Dendritic cell treated with granulocyte-macrophage colony-stimulating factor and Interleukin-4, amounts not matched to agents 40 ng/mL and 50 ng/mL, for 4 days (primary cell): Measurements from ENCODE around the gene NPHP4.
"Not testable (repeated sequence)": the region's sequence is repeated elsewhere in the genome, so short reads cannot be mapped to it uniquely, and the experiment has no call there.

Experiments
- H3K27ac Mint-ChIP-seq: one replicate; pipeline ENCODE4 v1.8.0; 2022; ENCODE audit warnings: mild to moderate bottlenecking, mixed read lengths
- H3K27me3 Mint-ChIP-seq: one replicate; pipeline ENCODE4 v1.8.0; 2022; ENCODE audit warnings: mild to moderate bottlenecking, mixed read lengths
- H3K36me3 Mint-ChIP-seq: one replicate; pipeline ENCODE4 v1.8.0; 2022; ENCODE audit warnings: low read depth, mixed read lengths
- H3K4me1 Mint-ChIP-seq: one replicate; pipeline ENCODE4 v1.8.0; 2022; ENCODE audit warnings: low read depth, mixed read lengths
- H3K4me3 Mint-ChIP-seq: one replicate; pipeline ENCODE4 v1.8.0; 2022; ENCODE audit warnings: mild to moderate bottlenecking, moderate library complexity, mixed read lengths
- H3K9me3 Mint-ChIP-seq: one replicate; pipeline ENCODE4 v1.8.0; 2022; ENCODE audit warnings: mixed read lengths
- intact Hi-C: fragments of 100-400 bp; cut with micrococcal nuclease; formaldehyde crosslinking; loops from one replicate; pipeline ENCODE4 v1.15.0; 2022

NPHP4 gene

GRCh38 chr1:5907386-5907785 is 84.8 kb downstream of the NPHP4 start:
- Mint-ChIP-seq H3K27me3 (no peaks in the 10 kb centered on the region), H3K36me3 (peaks cover 36% of the 10 kb centered on the region), H3K4me1 (no peaks in the 10 kb centered on the region), H3K9me3 (no peaks in the 10 kb centered on the region), H3K4me3 (no peak overlapping the region), H3K27ac (no peak overlapping the region)
- intact Hi-C loops = no loop called here

DNA sequence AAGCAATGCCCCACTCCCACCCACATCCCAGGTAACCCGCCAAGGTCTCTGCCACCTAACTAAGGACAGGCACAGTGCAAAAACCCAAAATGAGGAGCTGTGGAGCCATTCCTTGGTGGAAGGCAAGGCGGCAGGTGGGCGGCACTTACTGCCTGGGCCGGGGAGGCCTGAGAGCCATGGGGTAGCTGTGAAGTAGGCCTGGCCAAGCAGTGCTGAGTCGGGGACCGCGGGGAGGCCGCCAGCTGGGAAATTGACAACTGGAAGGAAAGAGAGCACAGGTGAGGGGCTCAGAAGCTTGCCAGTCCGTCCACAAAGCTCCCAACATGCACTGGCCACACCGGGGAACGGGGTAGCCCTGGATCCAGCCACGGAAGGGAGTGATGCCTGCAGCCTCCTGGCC is 85.3 kb downstream of the NPHP4 start:
- Mint-ChIP-seq H3K27me3 (no peaks in the 10 kb centered on the region), H3K9me3 (no peaks in the 10 kb centered on the region), H3K4me1 (no peaks in the 10 kb centered on the region), H3K36me3 (peaks cover 34% of the 10 kb centered on the region), H3K27ac (no peak overlapping the region), H3K4me3 (no peak overlapping the region)
- intact Hi-C loops = no loop called here

- intact Hi-C loops = no loop called here
- no peaks in the 10 kb centered on the region for H3K27me3 Mint-ChIP-seq
- H3K4me3 Mint-ChIP-seq = no peak overlapping the region
- H3K4me1 Mint-ChIP-seq = no peaks in the 10 kb centered on the region
- H3K36me3 Mint-ChIP-seq = peaks cover 35% of the 10 kb centered on the region
- H3K27ac Mint-ChIP-seq = no peak overlapping the region
- no peaks in the 10 kb centered on the region for H3K9me3 Mint-ChIP-seq
Observed at GRCh38 chr1:5906116-5906515, 86.1 kb downstream of the NPHP4 start.

- Mint-ChIP-seq H3K9me3 (no peaks in the 10 kb centered on the region), H3K4me1 (no peaks in the 10 kb centered on the region), H3K36me3 (peaks cover 35% of the 10 kb centered on the region), H3K4me3 (no peak overlapping the region), H3K27ac (no peak overlapping the region), H3K27me3 (no peaks in the 10 kb centered on the region)
- intact Hi-C loops = no loop called here
Observed at GRCh38 chr1:5905436-5905835, 86.8 kb downstream of the NPHP4 start.

DNA sequence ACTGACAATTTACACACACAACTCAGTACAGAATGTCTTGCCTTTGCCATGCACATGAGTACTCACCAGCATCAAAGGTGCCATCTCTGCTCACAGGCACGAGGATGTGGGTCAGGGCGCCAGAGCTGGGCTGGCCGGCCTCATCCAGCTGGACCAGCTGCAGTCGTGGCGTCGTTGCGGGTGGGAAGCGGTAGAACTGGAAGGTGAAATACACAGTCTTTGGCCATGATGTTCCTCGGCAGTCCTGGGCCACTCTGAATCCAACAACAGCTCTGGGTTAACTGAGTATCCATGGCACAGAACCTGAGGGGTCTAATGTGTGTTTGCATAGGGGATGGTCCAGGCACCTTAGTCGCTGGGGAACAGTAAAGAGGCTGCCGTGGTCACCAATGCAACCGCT is 87.7 kb downstream of the NPHP4 start:
- no peak overlapping the region for H3K27ac Mint-ChIP-seq

GRCh38 chr1:5903680-5904079 is 88.5 kb downstream of the NPHP4 start:
- no peaks in the 10 kb centered on the region for H3K9me3 Mint-ChIP-seq
- peaks cover 44% of the 10 kb centered on the region for H3K36me3 Mint-ChIP-seq
- H3K27ac Mint-ChIP-seq = no peak overlapping the region
- no peak overlapping the region for H3K4me3 Mint-ChIP-seq
- H3K27me3 Mint-ChIP-seq = no peaks in the 10 kb centered on the region
- no peaks in the 10 kb centered on the region for H3K4me1 Mint-ChIP-seq
- intact Hi-C loops = no loop called here

More for the DNA sequence above, 87.7 kb downstream of the NPHP4 start:
- intact Hi-C loops = no loop called here
- Mint-ChIP-seq H3K36me3 (peaks cover 35% of the 10 kb centered on the region), H3K27me3 (no peaks in the 10 kb centered on the region), H3K4me3 (no peak overlapping the region), H3K9me3 (no peaks in the 10 kb centered on the region), H3K4me1 (no peaks in the 10 kb centered on the region)

GRCh38 chr1:5903031-5903430 is 89.2 kb downstream of the NPHP4 start:
- Mint-ChIP-seq H3K36me3 (peaks cover 47% of the 10 kb centered on the region), H3K4me3 (no peak overlapping the region), H3K27me3 (no peaks in the 10 kb centered on the region), H3K4me1 (no peaks in the 10 kb centered on the region), H3K9me3 (no peaks in the 10 kb centered on the region), H3K27ac (no peak overlapping the region)
- intact Hi-C loops = no loop called here

GRCh38 chr1:5901841-5902240 is 90.4 kb downstream of the NPHP4 start:
- H3K36me3 Mint-ChIP-seq = peaks cover 56% of the 10 kb centered on the region
- H3K9me3 Mint-ChIP-seq = no peaks in the 10 kb centered on the region
- no peak overlapping the region for H3K4me3 Mint-ChIP-seq
- intact Hi-C loops = no loop called here
- H3K27ac Mint-ChIP-seq = no peak overlapping the region
- H3K4me1 Mint-ChIP-seq = no peaks in the 10 kb centered on the region
- H3K27me3 Mint-ChIP-seq = no peaks in the 10 kb centered on the region

DNA sequence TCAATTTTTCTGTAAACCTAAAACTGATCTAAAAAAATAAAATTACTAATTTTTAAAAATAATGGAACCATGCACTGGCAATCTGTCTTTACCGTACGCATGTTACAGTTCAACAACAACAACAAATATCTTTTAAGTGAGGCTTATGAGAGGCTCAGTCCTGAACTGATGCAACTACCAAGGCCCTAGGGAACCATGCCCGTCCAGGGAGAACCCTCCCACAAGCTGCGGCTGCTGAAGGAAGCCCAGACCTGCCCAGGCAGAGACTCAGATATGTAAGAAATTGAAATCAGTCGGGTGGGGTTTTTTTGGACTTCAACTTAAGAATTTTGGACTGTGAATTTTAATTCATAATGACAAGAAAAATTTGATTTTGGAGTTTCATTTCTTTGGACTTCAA is 91.1 kb downstream of the NPHP4 start:
- Mint-ChIP-seq H3K9me3 (no peaks in the 10 kb centered on the region), H3K4me1 (no peaks in the 10 kb centered on the region), H3K36me3 (peaks cover 57% of the 10 kb centered on the region), H3K4me3 (no peak overlapping the region), H3K27me3 (no peaks in the 10 kb centered on the region), H3K27ac (no peak overlapping the region)
- intact Hi-C loops = no loop called here

DNA sequence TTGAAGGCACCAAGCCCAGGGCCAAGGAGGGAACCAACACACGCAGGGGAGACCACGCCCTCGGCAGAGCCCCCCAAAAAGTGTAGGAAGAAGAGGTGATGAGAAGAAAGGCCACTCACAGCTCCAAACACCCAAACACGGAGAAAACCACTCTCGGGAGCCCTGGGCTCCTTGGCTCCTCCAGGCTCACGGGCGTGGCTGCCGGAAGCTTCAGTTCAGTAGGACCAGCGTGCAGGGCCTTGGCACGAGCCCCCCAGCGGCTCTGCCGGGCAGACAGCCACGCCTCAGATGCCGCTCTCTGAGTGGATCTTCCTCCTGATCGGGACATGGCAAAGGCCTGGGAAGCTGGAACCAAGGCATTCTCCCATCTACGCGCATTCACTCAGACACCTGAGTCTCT is 94.0 kb downstream of the NPHP4 start:
- intact Hi-C loops = no loop called here
- no peak overlapping the region for H3K27ac Mint-ChIP-seq
- no peaks in the 10 kb centered on the region for H3K27me3 Mint-ChIP-seq
- H3K4me3 Mint-ChIP-seq = no peak overlapping the region
- peaks cover 42% of the 10 kb centered on the region for H3K36me3 Mint-ChIP-seq
- no peaks in the 10 kb centered on the region for H3K9me3 Mint-ChIP-seq
- H3K4me1 Mint-ChIP-seq = no peaks in the 10 kb centered on the region

DNA sequence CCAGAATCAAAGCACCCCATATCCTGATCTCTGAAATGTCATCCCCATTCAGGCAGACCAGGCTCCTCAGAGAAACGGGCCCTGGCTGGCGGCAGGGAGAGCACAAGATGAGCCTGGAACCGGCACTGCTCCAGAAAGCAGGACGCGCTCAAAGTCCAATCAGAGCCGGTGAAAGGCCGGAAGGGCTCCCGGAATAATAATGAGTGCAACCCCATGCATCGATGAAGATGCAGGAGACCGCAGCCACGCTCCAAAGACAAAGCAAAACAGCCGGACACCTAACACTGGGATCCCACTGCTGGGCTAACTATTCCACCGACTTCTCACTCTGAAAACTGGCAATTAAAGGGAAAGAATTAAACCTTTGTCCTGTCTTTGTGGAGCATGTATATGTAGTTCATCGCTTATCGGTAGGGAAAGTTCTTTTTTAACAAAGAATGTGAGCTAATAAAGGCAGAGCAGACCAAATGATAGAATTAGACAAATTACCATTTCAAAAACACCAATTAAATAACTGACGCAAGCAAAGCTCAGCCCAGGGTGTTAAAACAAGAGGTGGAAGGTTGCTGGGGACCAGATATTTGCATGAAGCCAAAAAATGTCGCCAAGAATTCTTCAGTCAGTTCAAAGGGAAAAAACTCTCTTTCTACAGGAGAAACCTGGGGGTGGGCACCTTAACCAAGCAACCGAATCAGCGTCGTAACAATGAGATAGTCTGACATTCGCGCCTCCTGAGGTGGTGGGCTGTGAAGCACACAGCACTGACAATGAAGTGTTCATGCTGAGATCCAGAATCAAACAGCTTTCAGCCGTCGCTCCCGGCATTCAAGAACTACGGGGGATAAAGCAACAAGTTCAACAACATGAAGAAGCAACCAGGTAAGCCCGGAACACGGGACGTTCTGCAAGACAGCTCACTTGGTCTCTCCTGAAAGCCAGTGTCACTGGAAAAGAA is 95.2 kb downstream of the NPHP4 start:
- H3K27me3 Mint-ChIP-seq = no peaks in the 10 kb centered on the region
- H3K36me3 Mint-ChIP-seq = peaks cover 46% of the 10 kb centered on the region
- H3K4me3 Mint-ChIP-seq = no peak overlapping the region
- H3K4me1 Mint-ChIP-seq = no peaks in the 10 kb centered on the region
- H3K9me3 Mint-ChIP-seq = no peaks in the 10 kb centered on the region
- H3K27ac Mint-ChIP-seq = no peak overlapping the region
- intact Hi-C loops = no loop called here

DNA sequence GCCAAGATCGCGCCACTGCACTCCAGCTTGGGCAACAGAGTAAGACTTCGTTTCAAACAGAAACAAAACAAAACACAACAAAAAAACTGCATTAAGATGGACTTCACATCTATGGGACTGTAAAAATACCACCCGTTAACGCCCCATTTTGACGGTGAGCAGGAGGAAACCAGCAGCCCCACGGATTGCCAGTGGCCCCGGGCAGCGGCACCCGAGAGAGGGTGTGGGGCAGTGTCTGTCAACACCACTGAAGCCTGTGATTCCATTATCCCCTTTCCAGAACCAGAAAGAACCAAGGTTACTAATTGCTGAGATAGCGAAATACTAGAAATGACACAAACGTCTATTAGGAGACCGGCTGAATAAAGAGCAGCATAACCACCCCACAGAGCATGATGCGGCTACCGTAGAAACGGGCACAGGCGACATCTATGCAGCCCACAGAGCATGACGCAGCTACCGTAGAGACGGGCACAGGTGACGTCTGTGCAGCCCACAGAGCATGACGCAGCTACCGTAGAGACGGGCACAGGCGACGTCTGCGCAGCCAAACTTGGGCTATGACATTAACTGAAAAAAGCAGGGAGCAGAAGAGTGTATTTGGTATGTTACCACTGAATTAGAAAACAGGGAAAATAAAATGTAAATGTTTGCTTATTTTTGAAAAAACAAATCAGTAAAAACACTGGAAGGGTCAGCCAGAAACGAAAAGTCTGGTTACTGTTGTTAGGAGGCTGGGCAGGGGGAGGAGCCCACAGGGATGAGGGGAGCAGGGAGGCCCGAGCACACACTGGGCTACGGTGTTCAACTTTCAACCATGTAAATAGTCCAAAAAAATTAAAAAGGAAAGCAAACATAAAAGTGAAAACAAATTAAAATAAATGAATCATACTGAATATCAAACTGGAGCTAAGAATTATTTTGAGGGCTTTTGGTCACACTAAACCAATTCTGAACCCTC is 96.5 kb downstream of the NPHP4 start:
- peaks cover 41% of the 10 kb centered on the region for H3K36me3 Mint-ChIP-seq
- H3K27me3 Mint-ChIP-seq = no peaks in the 10 kb centered on the region
- intact Hi-C loops = no loop called here
- no peak overlapping the region for H3K4me3 Mint-ChIP-seq
- no peaks in the 10 kb centered on the region for H3K4me1 Mint-ChIP-seq
- H3K27ac Mint-ChIP-seq = no peak overlapping the region
- no peaks in the 10 kb centered on the region for H3K9me3 Mint-ChIP-seq

DNA sequence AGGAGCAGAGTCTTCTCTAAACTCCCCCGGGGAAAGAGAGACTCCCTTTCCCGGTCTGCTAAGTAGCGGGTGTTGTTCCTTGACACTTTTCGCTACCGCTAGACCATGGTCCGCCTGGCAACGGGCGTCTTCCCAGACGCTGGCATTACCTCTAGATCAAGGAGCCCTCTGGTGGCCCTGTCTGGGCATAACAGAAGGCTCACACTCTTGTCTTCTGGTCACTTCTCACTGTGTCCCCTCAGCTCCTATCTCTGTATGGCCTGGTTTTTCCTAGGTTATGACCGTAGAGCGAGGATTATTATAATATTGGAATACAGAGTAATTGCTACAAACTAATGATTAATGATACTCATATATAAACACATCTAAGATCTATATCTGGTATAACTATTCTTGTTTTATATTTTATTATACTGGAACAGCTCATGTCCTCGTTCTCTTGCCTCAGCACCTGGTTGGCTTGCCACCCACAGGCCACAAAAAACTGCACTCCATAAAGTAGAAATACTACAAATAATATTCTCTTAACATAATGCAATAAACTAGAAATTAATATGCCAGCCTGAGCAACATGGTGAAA is 98.4 kb downstream of the NPHP4 start:
- H3K27me3 Mint-ChIP-seq, H3K4me1 Mint-ChIP-seq, H3K27ac Mint-ChIP-seq, intact Hi-C loops, H3K9me3 Mint-ChIP-seq, H3K4me3 Mint-ChIP-seq: not testable (repeated sequence)
- peaks cover 47% of the 10 kb centered on the region for H3K36me3 Mint-ChIP-seq

- Mint-ChIP-seq H3K27me3 (no peaks in the 10 kb centered on the region), H3K9me3 (no peaks in the 10 kb centered on the region), H3K27ac (no peak overlapping the region), H3K4me1 (no peaks in the 10 kb centered on the region), H3K36me3 (peaks cover 45% of the 10 kb centered on the region), H3K4me3 (no peak overlapping the region)
- intact Hi-C loops = no loop called here
Observed at GRCh38 chr1:5892329-5892728, 99.9 kb downstream of the NPHP4 start.
